GM18511 (cell line): ENCODE data around the gene PHRF1.

Experiments used
- ATAC-seq: cut with Tn5 transposase; IDR thresholded peaks from one replicate; pipeline ENCODE4 v1.9.1; 2021; ENCODE audit warnings: mild to moderate bottlenecking, moderate library complexity; ENCODE audit not compliant: unreplicated experiment

The PHRF1 gene

GRCh38 chr11:593347-593746, 17.1 kb downstream of the PHRF1 start:
- ATAC-seq, result no peak

GRCh38 chr11:595400-595799, 19.1 kb downstream of the PHRF1 start:
- no peak for ATAC-seq

GRCh38 chr11:596374-596773, 20.1 kb downstream of the PHRF1 start:
- no peak for ATAC-seq

GRCh38 chr11:597166-597725, 21.0 kb downstream of the PHRF1 start:
- no peak for ATAC-seq

GRCh38 chr11:598005-598680, 21.9 kb downstream of the PHRF1 start:
- no peak for ATAC-seq

- ATAC-seq, result no peak
Measured at GRCh38 chr11:601573-602245, 25.4 kb downstream of the PHRF1 start.

- no peak for ATAC-seq
Measured at GRCh38 chr11:603154-603553, 26.9 kb downstream of the PHRF1 start.

GRCh38 chr11:605286-606129, 29.2 kb downstream of the PHRF1 start:
- ATAC-seq, result no peak

GRCh38 chr11:606245-606644, 30.0 kb downstream of the PHRF1 start:
- no peak for ATAC-seq

- no peak for ATAC-seq
Measured at GRCh38 chr11:607020-607780, 30.9 kb downstream of the PHRF1 start.

GRCh38 chr11:607971-608659, 31.8 kb downstream of the PHRF1 start:
- no peak for ATAC-seq

GRCh38 chr11:608791-609251, 32.6 kb downstream of the PHRF1 start:
- ATAC-seq, result no peak

GRCh38 chr11:609341-609811, 33.1 kb downstream of the PHRF1 start:
- ATAC-seq, result no peak

GRCh38 chr11:610146-610801, 34.0 kb downstream of the PHRF1 start:
- ATAC-seq, result no peak

- no peak for ATAC-seq
Measured at GRCh38 chr11:611001-611996, 35.0 kb downstream of the PHRF1 start.

- ATAC-seq, result no peak
Measured at GRCh38 chr11:612201-612960, 36.1 kb downstream of the PHRF1 start.

GRCh38 chr11:612961-613300, 36.7 kb downstream of the PHRF1 start:
- ATAC-seq, result no peak
